Measurements from ENCODE around the gene SLC17A5. TPM values are rescaled to one million over a fixed set of nuclear protein-coding genes. Genes with fewer than 3 reads are reported as not detected.

Gene SLC17A5
- total and polyA plus RNA-seq, 10 of the 15 experiments (the other 5 are each of a cell fraction or from before 2014, with no cell fraction given): 2.3 to 7.2 (median 5.0) TPM

- H3K4me2 ChIP-seq (ENCODE audit: control insufficient read depth, insufficient read depth): no peak overlapping the region
- H2AFZ ChIP-seq (ENCODE audit: control insufficient read depth, low read depth, low read length): no peak overlapping the region
- DNase-seq (ENCODE audit: low read depth, low spot score): no peak
- 36% methylated on average over 5 of the region's 5 CpGs for WGBS (ENCODE audit: insufficient coverage, insufficient replicate concordance, low lambda C conversion rate, missing lambda C conversion rate)
- FAIRE-seq: no peak
- CTCF ChIA-PET: interaction anchor here (0.8 kb wide), 1 partner anchor 38 kb away, joined by 3 read pairs; no protein-coding TSS in a partner anchor
- RAD21 ChIA-PET (ENCODE audit: unreplicated experiment): no interaction called here
- H3K4me3 ChIP-seq: no peak overlapping the region
- in situ Hi-C loops (cut with MboI): no loop called here
- TF ChIP-seq MEF2B (IDR thresholded peaks at IDR 0.05; ENCODE audit: partially characterized antibody, poor library complexity, severe bottlenecking): no peak
- no peak for TF ChIP-seq MXI1 (IDR thresholded peaks at IDR 0.05; ENCODE audit: low read depth, low read length)
- TF ChIP-seq PAX5 (IDR thresholded peaks at IDR 0.05; ENCODE audit: borderline replicate concordance, low read depth, low read length): no peak
- TF ChIP-seq POU2F2 (IDR thresholded peaks at IDR 0.05; ENCODE audit: borderline replicate concordance, low read depth, low read length): no peak
- TF ChIP-seq EED (IDR thresholded peaks at IDR 0.05; ENCODE audit: low read depth): no peak
- TF ChIP-seq ESRRA (IDR thresholded peaks at IDR 0.05; ENCODE audit: low read length): no peak
- TF ChIP-seq CREM (IDR thresholded peaks at IDR 0.05; ENCODE audit: low read depth): no peak
- TF ChIP-seq HCFC1 (IDR thresholded peaks at IDR 0.05; ENCODE audit: low read length): no peak
- no peak for TF ChIP-seq EGR1 (IDR thresholded peaks at IDR 0.05; ENCODE audit: borderline replicate concordance in 1 of 2, low read depth in 2 of 2, low read length in 2 of 2)
- TF ChIP-seq, protein P1, sequence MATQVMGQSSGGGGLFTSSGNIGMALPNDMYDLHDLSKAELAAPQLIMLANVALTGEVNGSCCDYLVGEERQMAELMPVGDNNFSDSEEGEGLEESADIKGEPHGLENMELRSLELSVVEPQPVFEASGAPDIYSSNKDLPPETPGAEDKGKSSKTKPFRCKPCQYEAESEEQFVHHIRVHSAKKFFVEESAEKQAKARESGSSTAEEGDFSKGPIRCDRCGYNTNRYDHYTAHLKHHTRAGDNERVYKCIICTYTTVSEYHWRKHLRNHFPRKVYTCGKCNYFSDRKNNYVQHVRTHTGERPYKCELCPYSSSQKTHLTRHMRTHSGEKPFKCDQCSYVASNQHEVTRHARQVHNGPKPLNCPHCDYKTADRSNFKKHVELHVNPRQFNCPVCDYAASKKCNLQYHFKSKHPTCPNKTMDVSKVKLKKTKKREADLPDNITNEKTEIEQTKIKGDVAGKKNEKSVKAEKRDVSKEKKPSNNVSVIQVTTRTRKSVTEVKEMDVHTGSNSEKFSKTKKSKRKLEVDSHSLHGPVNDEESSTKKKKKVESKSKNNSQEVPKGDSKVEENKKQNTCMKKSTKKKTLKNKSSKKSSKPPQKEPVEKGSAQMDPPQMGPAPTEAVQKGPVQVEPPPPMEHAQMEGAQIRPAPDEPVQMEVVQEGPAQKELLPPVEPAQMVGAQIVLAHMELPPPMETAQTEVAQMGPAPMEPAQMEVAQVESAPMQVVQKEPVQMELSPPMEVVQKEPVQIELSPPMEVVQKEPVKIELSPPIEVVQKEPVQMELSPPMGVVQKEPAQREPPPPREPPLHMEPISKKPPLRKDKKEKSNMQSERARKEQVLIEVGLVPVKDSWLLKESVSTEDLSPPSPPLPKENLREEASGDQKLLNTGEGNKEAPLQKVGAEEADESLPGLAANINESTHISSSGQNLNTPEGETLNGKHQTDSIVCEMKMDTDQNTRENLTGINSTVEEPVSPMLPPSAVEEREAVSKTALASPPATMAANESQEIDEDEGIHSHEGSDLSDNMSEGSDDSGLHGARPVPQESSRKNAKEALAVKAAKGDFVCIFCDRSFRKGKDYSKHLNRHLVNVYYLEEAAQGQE (IDR thresholded peaks at IDR 0.05; ENCODE audit: low read depth, low read length): no peak
- no peak for TF ChIP-seq SP1 (IDR thresholded peaks at IDR 0.05; ENCODE audit: low read depth, low read length)
- TF ChIP-seq, protein P2, sequence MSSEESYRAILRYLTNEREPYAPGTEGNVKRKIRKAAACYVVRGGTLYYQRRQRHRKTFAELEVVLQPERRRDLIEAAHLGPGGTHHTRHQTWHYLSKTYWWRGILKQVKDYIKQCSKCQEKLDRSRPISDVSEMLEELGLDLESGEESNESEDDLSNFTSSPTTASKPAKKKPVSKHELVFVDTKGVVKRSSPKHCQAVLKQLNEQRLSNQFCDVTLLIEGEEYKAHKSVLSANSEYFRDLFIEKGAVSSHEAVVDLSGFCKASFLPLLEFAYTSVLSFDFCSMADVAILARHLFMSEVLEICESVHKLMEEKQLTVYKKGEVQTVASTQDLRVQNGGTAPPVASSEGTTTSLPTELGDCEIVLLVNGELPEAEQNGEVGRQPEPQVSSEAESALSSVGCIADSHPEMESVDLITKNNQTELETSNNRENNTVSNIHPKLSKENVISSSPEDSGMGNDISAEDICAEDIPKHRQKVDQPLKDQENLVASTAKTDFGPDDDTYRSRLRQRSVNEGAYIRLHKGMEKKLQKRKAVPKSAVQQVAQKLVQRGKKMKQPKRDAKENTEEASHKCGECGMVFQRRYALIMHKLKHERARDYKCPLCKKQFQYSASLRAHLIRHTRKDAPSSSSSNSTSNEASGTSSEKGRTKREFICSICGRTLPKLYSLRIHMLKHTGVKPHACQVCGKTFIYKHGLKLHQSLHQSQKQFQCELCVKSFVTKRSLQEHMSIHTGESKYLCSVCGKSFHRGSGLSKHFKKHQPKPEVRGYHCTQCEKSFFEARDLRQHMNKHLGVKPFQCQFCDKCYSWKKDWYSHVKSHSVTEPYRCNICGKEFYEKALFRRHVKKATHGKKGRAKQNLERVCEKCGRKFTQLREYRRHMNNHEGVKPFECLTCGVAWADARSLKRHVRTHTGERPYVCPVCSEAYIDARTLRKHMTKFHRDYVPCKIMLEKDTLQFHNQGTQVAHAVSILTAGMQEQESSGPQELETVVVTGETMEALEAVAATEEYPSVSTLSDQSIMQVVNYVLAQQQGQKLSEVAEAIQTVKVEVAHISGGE (CRISPR knock-in tag; IDR thresholded peaks at IDR 0.05): no peak
- TF ChIP-seq SREBF1 (IDR thresholded peaks at IDR 0.05; ENCODE audit: low read length): no peak
- TF ChIP-seq MTA3 (IDR thresholded peaks at IDR 0.05; ENCODE audit: borderline replicate concordance, low read length): no peak
- TF ChIP-seq STAT1 (conservative IDR thresholded peaks at IDR 0.05): no peak
- H3K4me1 ChIP-seq (ENCODE audit: control insufficient read depth, insufficient read depth, low read length): no peaks in the 10 kb centered on the region
- H3K9me3 ChIP-seq (replicated peaks; ENCODE audit: control insufficient read depth, insufficient read depth, low read length): no peaks in the 10 kb centered on the region
- intact Hi-C loops (cut with micrococcal nuclease; ENCODE audit: unreplicated experiment): no loop called here
- POLR2A ChIA-PET: interaction anchor here (0.7 kb wide), 1 partner anchor 1300 kb away, joined by 3 read pairs; no protein-coding TSS in a partner anchor
- BruUV-seq (replicated peaks): no TSS peak
- SMC1A ChIA-PET (ENCODE audit: uncharacterized antibody, unreplicated experiment): no interaction called here
- H3K36me3 ChIP-seq (ENCODE audit: control insufficient read depth in 2 of 2, insufficient read depth in 2 of 2, low read length in 1 of 2): no peaks in the 10 kb centered on the region
- H3K27me3 ChIP-seq (replicated peaks in 1 of 2; ENCODE audit: control insufficient read depth in 2 of 2, insufficient read depth in 2 of 2, low read length in 1 of 2): no peaks in the 10 kb centered on the region; a peak in 1 of 4 replicates
- no peaks in the 10 kb centered on the region for H4K20me1 ChIP-seq (ENCODE audit: control insufficient read depth, insufficient read depth)
- H3K79me2 ChIP-seq (ENCODE audit: control insufficient read depth, insufficient read depth, low read length): no peaks in the 10 kb centered on the region
- no peak overlapping the region for H3K9ac ChIP-seq (ENCODE audit: control insufficient read depth, insufficient read depth, low read length)
- no peak for ATAC-seq
- no peak overlapping the region for H3K27ac ChIP-seq (ENCODE audit: control insufficient read depth, insufficient read depth)
Measured at GRCh38 chr6:73694711-73695411, 41.1 kb upstream of the SLC17A5 start.
